Upper lobe of left lung (tissue), 6 donors: ENCODE measurements around the gene ELAVL1. TPM values are rescaled to one million over a fixed set of nuclear protein-coding genes. Genes with fewer than 3 reads are reported as not detected.

Experiments used
- ATAC-seq, 2 donors: fragments of 200-7000 bp; cut with Tn5 transposase; one replicate each; pipeline ENCODE4 v1.9.1; 2022; ENCODE audit warnings: mild to moderate bottlenecking in 2 of 2, moderate library complexity in 2 of 2; ENCODE audit not compliant: low FRiP score in 2 of 2
- DNase-seq, 2 donors: peaks; one replicate each; pipeline ENCODE4 v3.0.0-alpha.2; 2019 to 2020
- H3K27ac ChIP-seq, 4 donors: fragments of 200-600 bp; sonication (generic); one replicate each; pipeline ENCODE4 v1.5.1; 2016 to 2019
- H3K27me3 ChIP-seq, 4 donors: fragments of 200-600 bp; sonication (generic); one replicate each; pipeline ENCODE4 v1.5.1; 2017 to 2019
- H3K36me3 ChIP-seq, 4 donors: fragments of 200-600 bp; sonication (generic); one replicate each; pipeline ENCODE4 v1.5.1; 2016 to 2019
- H3K4me1 ChIP-seq, 4 donors: fragments of 200-600 bp; sonication (generic); one replicate each; pipeline ENCODE4 v1.5.1; 2018 to 2019
- H3K4me3 ChIP-seq, 4 donors: fragments of 200-600 bp; sonication (generic); one replicate each; pipeline ENCODE4 v1.5.1; 2017 to 2019; ENCODE audit warnings: mild to moderate bottlenecking in 2 of 4, moderate library complexity in 1 of 4
- H3K9me3 ChIP-seq, 4 donors: fragments of 200-600 bp; sonication (generic); one replicate each; pipeline ENCODE4 v1.5.1; 2018 to 2019
- EP300 ChIP-seq, 4 donors: sonication (generic); formaldehyde crosslinking; IDR thresholded peaks; one replicate each; pipeline ENCODE4 v1.5.1; 2017; ENCODE audit warnings: antibody characterized with exemption in 4 of 4, control low read depth in 2 of 4
- POLR2A ChIP-seq, 4 donors: fragments of 450-650 bp; IDR thresholded peaks; one replicate each; pipeline ENCODE4 v1.5.1; 2016 to 2017; ENCODE audit warnings: antibody characterized with exemption in 4 of 4, mild to moderate bottlenecking in 2 of 4
- POLR2AphosphoS5 ChIP-seq, 2 donors: sonication (generic); formaldehyde crosslinking; IDR thresholded peaks; one replicate each; pipeline ENCODE4 v1.5.1; 2017; ENCODE audit warnings: antibody characterized with exemption in 2 of 2
- WGBS, 2 donors: methylation state at CpG; one replicate each; pipeline ENCODE4 v1.1.5; 2017 to 2018; 5-methylcytosine and 5-hydroxymethylcytosine counted together
- total RNA-seq, 6 donors: library from RNA; depleted of rRNA in 4 of 6; stranded (reverse); fragments of >200 nt in 4 of 6; gene quantifications; one replicate each; pipeline versions ENCODE4 v1.1.0 to v1.2.1, GENCODE V29; 2016 to 2021
- TF ChIP-seq, protein P1 (sequence below), 6 experiments: fragments of 450-650 bp in 4 of 6; fragments of 200-600 bp in 2 of 6; sonication (generic) in 2 of 6; IDR thresholded peaks; one replicate each; pipeline ENCODE4 v1.5.1; 2016 to 2019; ENCODE audit warnings: antibody characterized with exemption in 6 of 6
- donor health status: DM: no; HTN: no; CAD: no; lungs with moderate emphysema.
- donor health status: DM: no; HTN: yes; CAD: no; lungs with severe emphysema.

The ELAVL1 gene
- total RNA-seq, 6 donors from 2014 or later, result 21.0 to 71.1 (median 36.1) TPM

GRCh38 chr19:8000298-8001038 is 5.0 kb downstream of the ELAVL1 start:
- Histone ChIP-seq H3K27me3 (no peaks in the 10 kb centered on the region), H3K4me1 (peaks cover 43 to 73% (median 54%) of the 10 kb centered on the region in 4 donors), H3K4me3 (no peak overlapping the region), H3K36me3 (peaks cover 0 to 5% (median 0%) of the 10 kb centered on the region in 4 donors), H3K27ac (peak overlapping the region in 3 of 4 donors; percentile 39 to 77 (median 62)), H3K9me3 (no peaks in the 10 kb centered on the region)
- ATAC-seq, result no peak
- TF ChIP-seq POLR2AphosphoS5 (IDR thresholded peaks at IDR 0.05), result no peak
- no peak for TF ChIP-seq POLR2A (IDR thresholded peaks at IDR 0.05)
- TF ChIP-seq, protein P1, sequence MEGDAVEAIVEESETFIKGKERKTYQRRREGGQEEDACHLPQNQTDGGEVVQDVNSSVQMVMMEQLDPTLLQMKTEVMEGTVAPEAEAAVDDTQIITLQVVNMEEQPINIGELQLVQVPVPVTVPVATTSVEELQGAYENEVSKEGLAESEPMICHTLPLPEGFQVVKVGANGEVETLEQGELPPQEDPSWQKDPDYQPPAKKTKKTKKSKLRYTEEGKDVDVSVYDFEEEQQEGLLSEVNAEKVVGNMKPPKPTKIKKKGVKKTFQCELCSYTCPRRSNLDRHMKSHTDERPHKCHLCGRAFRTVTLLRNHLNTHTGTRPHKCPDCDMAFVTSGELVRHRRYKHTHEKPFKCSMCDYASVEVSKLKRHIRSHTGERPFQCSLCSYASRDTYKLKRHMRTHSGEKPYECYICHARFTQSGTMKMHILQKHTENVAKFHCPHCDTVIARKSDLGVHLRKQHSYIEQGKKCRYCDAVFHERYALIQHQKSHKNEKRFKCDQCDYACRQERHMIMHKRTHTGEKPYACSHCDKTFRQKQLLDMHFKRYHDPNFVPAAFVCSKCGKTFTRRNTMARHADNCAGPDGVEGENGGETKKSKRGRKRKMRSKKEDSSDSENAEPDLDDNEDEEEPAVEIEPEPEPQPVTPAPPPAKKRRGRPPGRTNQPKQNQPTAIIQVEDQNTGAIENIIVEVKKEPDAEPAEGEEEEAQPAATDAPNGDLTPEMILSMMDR (IDR thresholded peaks at IDR 0.05), result no peak
- no peak for TF ChIP-seq EP300 (IDR thresholded peaks at IDR 0.05)
- WGBS, 2 donors, result 76 to 87% methylated on average over 4 to 6 of the region's 6 CpGs
- DNase-seq, result no peak

- Histone ChIP-seq H3K27me3 (no peaks in the 10 kb centered on the region), H3K27ac (peak overlapping the region in 2 of 4 donors; percentile 6 to 77), H3K9me3 (no peaks in the 10 kb centered on the region), H3K36me3 (peaks cover 0 to 5% (median 0%) of the 10 kb centered on the region in 4 donors), H3K4me3 (no peak overlapping the region), H3K4me1 (peaks cover 39 to 69% (median 52%) of the 10 kb centered on the region in 4 donors)
- ATAC-seq (no peak), DNase-seq (peak in 1 of 2 donors; percentile 59)
- no peak for TF ChIP-seq POLR2AphosphoS5 (IDR thresholded peaks at IDR 0.05)
- no peak for TF ChIP-seq EP300 (IDR thresholded peaks at IDR 0.05)
- 91 to 94% methylated on average over 4 of the region's 4 CpGs for WGBS, 2 donors
These were observed 6.1 kb downstream of the ELAVL1 start for GRCh38 chr19:7999376-7999775.

DNA sequence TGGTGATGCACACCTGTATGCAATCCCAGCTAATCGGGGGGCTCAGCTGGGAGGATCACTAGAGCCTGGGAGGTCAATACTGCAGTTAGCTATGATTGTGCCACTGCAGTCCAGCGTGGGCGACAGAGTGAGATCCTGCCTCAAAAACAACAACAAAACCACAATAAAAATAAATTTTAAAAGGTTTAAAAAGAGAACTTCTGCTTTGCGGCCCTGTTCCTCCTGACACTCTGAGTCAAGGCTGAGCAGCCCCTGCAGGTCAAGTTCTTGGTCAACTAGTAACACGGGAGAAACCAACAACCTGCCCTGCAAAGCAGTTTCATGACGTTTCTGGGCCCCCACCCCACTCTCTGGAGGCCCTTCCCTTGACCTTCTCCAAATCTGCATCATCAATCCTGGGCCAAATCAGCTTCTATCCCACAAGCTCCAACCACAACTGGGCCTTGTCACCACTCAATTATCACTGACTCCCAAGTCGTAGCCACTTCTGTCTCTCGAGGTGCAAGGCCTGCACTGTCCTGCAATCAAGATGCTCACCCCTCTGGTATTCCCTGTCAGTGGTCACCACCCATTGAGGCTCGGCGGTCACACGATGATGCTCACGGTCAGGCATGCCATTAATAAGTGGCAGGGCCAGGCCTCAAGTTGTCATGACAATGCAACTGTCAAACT is 7.5 kb downstream of the ELAVL1 start:
- ATAC-seq (no peak), DNase-seq (no peak)
- TF ChIP-seq POLR2AphosphoS5 (IDR thresholded peaks at IDR 0.05) (no peak), EP300 (IDR thresholded peaks at IDR 0.05) (no peak), POLR2A (IDR thresholded peaks at IDR 0.05) (no peak)
- TF ChIP-seq, protein P1 (IDR thresholded peaks at IDR 0.05), result no peak
- Histone ChIP-seq H3K4me3 (no peak overlapping the region), H3K9me3 (no peaks in the 10 kb centered on the region), H3K4me1 (peaks cover 34 to 69% (median 50%) of the 10 kb centered on the region in 4 donors), H3K36me3 (peaks cover 0 to 5% (median 0%) of the 10 kb centered on the region in 4 donors), H3K27me3 (no peaks in the 10 kb centered on the region), H3K27ac (no peak overlapping the region)
- 77 to 85% methylated on average over 12 of the region's 12 CpGs for WGBS, 2 donors

DNA sequence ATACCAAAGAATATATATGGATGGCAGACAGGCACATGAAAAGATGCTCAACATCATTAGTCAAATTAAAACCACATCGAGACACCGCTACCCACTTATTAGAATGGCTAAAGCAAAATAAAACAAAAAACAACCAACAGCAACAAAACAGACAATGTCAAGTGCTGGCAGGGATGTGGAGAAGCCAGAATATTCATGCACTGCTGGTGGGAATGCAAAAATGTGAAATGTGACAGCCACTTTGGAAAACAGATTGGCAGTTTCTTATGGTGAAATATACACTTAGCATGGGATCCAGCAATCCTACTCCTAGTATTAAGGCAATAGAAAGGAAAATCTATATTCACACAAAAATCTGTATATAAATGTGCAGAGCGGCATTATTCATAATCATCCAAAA is 8.6 kb downstream of the ELAVL1 start:
- no peak for TF ChIP-seq EP300 (IDR thresholded peaks at IDR 0.05)
- TF ChIP-seq, protein P1 (IDR thresholded peaks at IDR 0.05), result no peak

DNA sequence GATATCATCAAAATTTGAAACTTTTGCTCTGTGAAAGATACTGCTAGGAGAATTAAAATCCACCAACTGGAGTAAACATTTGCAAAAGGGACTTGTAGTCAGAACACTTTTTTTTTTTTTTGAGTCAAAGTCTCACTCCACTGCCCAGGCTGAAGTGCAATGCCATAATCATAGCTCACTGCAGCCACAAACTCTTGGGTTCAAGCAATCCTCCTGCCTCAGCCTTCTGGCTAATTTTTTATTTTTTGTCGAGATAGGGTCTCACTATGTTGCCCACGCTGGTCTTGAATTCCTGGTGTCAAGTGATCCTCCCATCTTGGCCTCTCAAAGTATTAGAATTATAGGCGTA is 9.7 kb downstream of the ELAVL1 start:
- peaks cover 7 to 22% (median 9%) of the 10 kb centered on the region in 4 donors for H3K36me3 ChIP-seq
- no peaks in the 10 kb centered on the region for H3K9me3 ChIP-seq
- no peak for TF ChIP-seq POLR2AphosphoS5 (IDR thresholded peaks at IDR 0.05)
- TF ChIP-seq, protein P1 (IDR thresholded peaks at IDR 0.05), result no peak
- H3K27me3 ChIP-seq, result no peaks in the 10 kb centered on the region
- DNase-seq (no peak), ATAC-seq (no peak)
- 95 to 98% methylated on average over 3 of the region's 3 CpGs for WGBS, 2 donors
- no peak overlapping the region for H3K4me3 ChIP-seq
- H3K27ac ChIP-seq, result no peak overlapping the region
- H3K4me1 ChIP-seq, result peaks cover 12 to 52% (median 31%) of the 10 kb centered on the region in 4 donors

More for the DNA sequence above, 8.6 kb downstream of the ELAVL1 start:
- Histone ChIP-seq H3K4me1 (peaks cover 23 to 63% (median 41%) of the 10 kb centered on the region in 4 donors), H3K4me3 (no peak overlapping the region), H3K27ac (no peak overlapping the region), H3K9me3 (no peaks in the 10 kb centered on the region), H3K27me3 (no peaks in the 10 kb centered on the region), H3K36me3 (peaks cover 0 to 11% (median 0%) of the 10 kb centered on the region in 4 donors)
- DNase-seq (no peak), ATAC-seq (no peak)
- 96% methylated on average over 3 of the region's 3 CpGs for WGBS, 2 donors
